Left kidney (tissue), 2 donors: Measurements from ENCODE around the gene ATP11A. TPM values are rescaled to one million over a fixed set of nuclear protein-coding genes. Genes with fewer than 3 reads are reported as not detected.
"Not testable (repeated sequence)": the region's sequence is repeated elsewhere in the genome, so short reads cannot be mapped to it uniquely, and the experiment has no call there.

Experiments used
- DNase-seq: peaks from one replicate; pipeline ENCODE4 v3.0.0-alpha.2; 2013
- polyA plus RNA-seq: library from polyadenylated mRNA; unstranded; fragments of 120-200 nt; gene quantifications from one replicate; pipeline ENCODE4 v1.2.1, GENCODE V29; 2013; ENCODE audit not compliant: insufficient read length

The ATP11A gene
- polyA plus RNA-seq, 1 donor = 46.8 TPM

GRCh38 chr13:112859128-112859816, 169.4 kb downstream of the ATP11A start:
- no peak for DNase-seq

GRCh38 chr13:112859817-112860190, 170.0 kb downstream of the ATP11A start:
- DNase-seq = no peak

GRCh38 chr13:112861876-112862615, 172.2 kb downstream of the ATP11A start:
- DNase-seq = no peak

- not testable (repeated sequence) for DNase-seq
Measured at GRCh38 chr13:112863356-112863755, 173.5 kb downstream of the ATP11A start.

- DNase-seq = not testable (repeated sequence)
Measured at GRCh38 chr13:112865478-112865877, 175.6 kb downstream of the ATP11A start.

GRCh38 chr13:112867301-112867711, 177.5 kb downstream of the ATP11A start:
- DNase-seq = no peak

- no peak for DNase-seq
Measured at GRCh38 chr13:112868308-112868707, 178.5 kb downstream of the ATP11A start.

GRCh38 chr13:112869202-112870050, 179.6 kb downstream of the ATP11A start:
- DNase-seq = no peak

GRCh38 chr13:112870051-112870331, 180.2 kb downstream of the ATP11A start:
- DNase-seq = no peak

GRCh38 chr13:112870737-112871287, 181.0 kb downstream of the ATP11A start:
- no peak for DNase-seq

GRCh38 chr13:112871742-112872141, 181.9 kb downstream of the ATP11A start:
- DNase-seq = no peak

GRCh38 chr13:112872657-112873631, 183.1 kb downstream of the ATP11A start:
- DNase-seq = not testable (repeated sequence)

- DNase-seq = peak; percentile 80
Measured at GRCh38 chr13:112873851-112874750, 184.3 kb downstream of the ATP11A start.

- DNase-seq = no peak
Measured at GRCh38 chr13:112874751-112875300, 185.0 kb downstream of the ATP11A start.

- DNase-seq = no peak
Measured at GRCh38 chr13:112875627-112876026, 185.8 kb downstream of the ATP11A start.

GRCh38 chr13:112876305-112877000, 186.6 kb downstream of the ATP11A start:
- DNase-seq = no peak

GRCh38 chr13:112877066-112877465, 187.2 kb downstream of the ATP11A start:
- DNase-seq = no peak

GRCh38 chr13:112877539-112877938, 187.7 kb downstream of the ATP11A start:
- no peak for DNase-seq
